ENCODE measurements around the gene ITCH.

GRCh38 chr20:34527016-34527415, 163.9 kb downstream of the ITCH start:
- TF ChIP-seq EZH2 (IDR thresholded peaks at IDR 0.05; ENCODE audit: insufficient read depth, poor library complexity, severe bottlenecking): no peak
- no peak for TF ChIP-seq EZH2phosphoT487 (IDR thresholded peaks at IDR 0.05; ENCODE audit: insufficient read depth, low read depth)
